H1 (cell line): ENCODE results near the gene TBKBP1. TPM values are rescaled to one million over a fixed set of nuclear protein-coding genes. Genes with fewer than 3 reads are reported as not detected.
A peak's percentile ranks its signal among the peaks of the same experiment; 100 is the strongest.

ENCODE experiments used
- ATF3 ChIP-seq: IDR thresholded peaks from 2 replicates; pipeline ENCODE4 v1.6.1; 2011; ENCODE audit warnings: low read depth, mild to moderate bottlenecking, low read length; ENCODE audit not compliant: insufficient read depth
- CBX5 ChIP-seq: fragments of 300-800, 300-1000 bp; sonication (generic); IDR thresholded peaks from 2 replicates; pipeline ENCODE4 v1.7.1; 2016; ENCODE audit warnings: antibody characterized with exemption, low read length, low read depth
- CHD2 ChIP-seq: IDR thresholded peaks from 2 replicates; pipeline ENCODE4 v1.6.1; 2012; ENCODE audit warnings: low read length, improper control_type of control experiment
- CREB1 ChIP-seq: IDR thresholded peaks from 2 replicates; pipeline ENCODE4 v1.6.1; 2012; ENCODE audit warnings: inconsistent platforms
- EGR1 ChIP-seq: IDR thresholded peaks from 2 replicates; pipeline ENCODE4 v1.6.1; 2011; ENCODE audit warnings: low read depth, low read length, borderline replicate concordance
- EP300 ChIP-seq, 2 experiments: IDR thresholded peaks; 1 replicate in 1 of 2; 2 replicates in 1 of 2; pipeline ENCODE4 v1.6.1; 2011 to 2012; ENCODE audit warnings: low read depth in 2 of 2, low read length in 2 of 2, mild to moderate bottlenecking in 2 of 2, borderline replicate concordance in 1 of 2, inconsistent platforms in 1 of 2, moderate library complexity in 1 of 2
- EZH2 ChIP-seq: fragments of 200-600 bp; sonication (generic); IDR thresholded peaks from 2 replicates; pipeline ENCODE4 v1.7.1; 2012; ENCODE audit warnings: low read depth, mild to moderate bottlenecking, moderate library complexity, low read length, inconsistent platforms; ENCODE audit not compliant: severe bottlenecking
- FOSL1 ChIP-seq: IDR thresholded peaks from 2 replicates; pipeline ENCODE4 v1.6.1; 2011; ENCODE audit warnings: mild to moderate bottlenecking, low read depth, low read length, moderate library complexity; ENCODE audit not compliant: insufficient read depth
- HDAC2 ChIP-seq, 2 experiments: fragments of 300-600 bp in 1 of 2; sonication (generic) in 1 of 2; IDR thresholded peaks; 2 replicates each; pipeline ENCODE4 v1.6.1; 2011 to 2012; ENCODE audit warnings: low read depth in 2 of 2, low read length in 2 of 2, mild to moderate bottlenecking in 2 of 2, moderate library complexity in 2 of 2, borderline replicate concordance in 1 of 2, inconsistent platforms in 1 of 2
- HDAC6 ChIP-seq: IDR thresholded peaks from one replicate; pipeline ENCODE4 v1.7.1; 2012; ENCODE audit warnings: low read depth, mild to moderate bottlenecking, inconsistent platforms, low read length, moderate library complexity
- KDM1A ChIP-seq: fragments of 200-600, 300-600 bp; sonication (generic); IDR thresholded peaks from 2 replicates; pipeline ENCODE4 v1.7.1; 2016; ENCODE audit warnings: mild to moderate bottlenecking, low read length, borderline replicate concordance
- KDM4A ChIP-seq: IDR thresholded peaks from one replicate; pipeline ENCODE4 v1.7.1; 2012; ENCODE audit warnings: low read depth, mild to moderate bottlenecking, moderate library complexity, low read length, inconsistent platforms; ENCODE audit not compliant: severe bottlenecking
- MAFK ChIP-seq: IDR thresholded peaks from 2 replicates; pipeline ENCODE4 v1.6.1; 2012; ENCODE audit warnings: low read depth, mild to moderate bottlenecking, improper control_type of control experiment, low read length
- MAX ChIP-seq: IDR thresholded peaks from 2 replicates; pipeline ENCODE4 v1.6.1; 2012; ENCODE audit warnings: inconsistent platforms
- NANOG ChIP-seq: IDR thresholded peaks from 2 replicates; pipeline ENCODE4 v1.6.1; 2011; ENCODE audit warnings: low read length, low read depth, mild to moderate bottlenecking, inconsistent platforms; ENCODE audit not compliant: insufficient read depth, poor library complexity, severe bottlenecking
- PHF8 ChIP-seq: fragments of 200-600 bp; sonication (generic); conservative IDR thresholded peaks from 2 replicates; pipeline ENCODE4 v1.7.1; 2012; ENCODE audit warnings: low read depth, mild to moderate bottlenecking, inconsistent platforms, low read length, moderate library complexity
- RNF2 ChIP-seq: fragments of 200-900, 300-1000 bp; sonication (generic); IDR thresholded peaks from 2 replicates; pipeline ENCODE4 v1.7.1; 2016; ENCODE audit warnings: borderline replicate concordance, low read depth, mild to moderate bottlenecking, antibody characterized with exemption, low read length; ENCODE audit not compliant: poor library complexity, severe bottlenecking; ENCODE audit errors: missing control alignments
- SAP30 ChIP-seq: fragments of 300-600 bp; sonication (generic); IDR thresholded peaks from 2 replicates; pipeline ENCODE4 v1.7.1; 2012; ENCODE audit warnings: low read length, moderate library complexity, mild to moderate bottlenecking, inconsistent platforms; ENCODE audit not compliant: insufficient read depth, insufficient replicate concordance
- SP4 ChIP-seq: IDR thresholded peaks from 2 replicates; pipeline ENCODE4 v1.6.1; 2012; ENCODE audit warnings: low read length, inconsistent platforms
- SRF ChIP-seq: IDR thresholded peaks from 2 replicates; pipeline ENCODE4 v1.6.1; 2011; ENCODE audit warnings: mild to moderate bottlenecking, low read depth, low read length, moderate library complexity
- SUZ12 ChIP-seq: fragments of 200-600 bp; sonication (generic); IDR thresholded peaks from 2 replicates; pipeline ENCODE4 v1.6.1; 2012; ENCODE audit warnings: mild to moderate bottlenecking, inconsistent platforms, low read length, moderate library complexity, mixed read lengths
- TCF12 ChIP-seq: IDR thresholded peaks from 2 replicates; pipeline ENCODE4 v1.6.1; 2011; ENCODE audit warnings: low read depth, mild to moderate bottlenecking, low read length
- polyA plus RNA-seq, 7 experiments: library from polyadenylated mRNA; depleted of rRNA in 3 of 7; stranded (reverse) in 5 of 7; unstranded in 2 of 7; fragments of >200 nt in 5 of 7; fragments of 200-250 nt in 2 of 7; gene quantifications; 1 replicate in 5 of 7; 2 replicates in 1 of 7; 4 replicates in 1 of 7; pipeline versions ENCODE4 v1.2.1 to v1.2.3, GENCODE V29; 2011 to 2013; ENCODE audit warnings: missing spikeins in 2 of 7, mixed read lengths in 2 of 7
- total RNA-seq: library from RNA; stranded (reverse); fragmentation: NEBNext Ultra II Directional; extraction: Animal tissue kit (Norgen Biotek cat#: 25700); gene quantifications from 2 replicates; pipeline ENCODE4 v1.2.1, GENCODE V29; 2021

The TBKBP1 gene
- total and polyA plus RNA-seq, 2 of the 8 experiments (the other 6 are each of a cell fraction or from before 2014, with no cell fraction given), result 6.3 to 15.1 TPM

- TF ChIP-seq NANOG, result no peak
- TF ChIP-seq FOSL1, result no peak
- no peak for TF ChIP-seq PHF8
- TF ChIP-seq SP4, result no peak
- TF ChIP-seq EGR1, result no peak
- TF ChIP-seq SRF, result no peak
- TF ChIP-seq RNF2, result no peak
- no peak for TF ChIP-seq TCF12
- no peak for TF ChIP-seq KDM1A
- TF ChIP-seq KDM4A, result peak; percentile 63
- TF ChIP-seq HDAC2 (IDR thresholded peaks at IDR 0.05; ENCODE audit: borderline replicate concordance in 1 of 2, low read depth in 2 of 2, low read length in 2 of 2), result no peak; a peak in 1 of 4 replicates
- no peak for TF ChIP-seq CREB1
- TF ChIP-seq SUZ12, result no peak; the same call in 1 of the 2 replicates
- TF ChIP-seq EZH2, result peak; percentile 26
- TF ChIP-seq MAFK, result no peak
- no peak for TF ChIP-seq ATF3
- TF ChIP-seq SAP30, result peak; percentile 14
- TF ChIP-seq HDAC6, result no peak
- TF ChIP-seq EP300 (IDR thresholded peaks at IDR 0.05; ENCODE audit: borderline replicate concordance in 1 of 2, low read depth in 2 of 2, low read length in 2 of 2), result no peak
- TF ChIP-seq MAX, result peak; percentile 62
- no peak for TF ChIP-seq CHD2
- no peak for TF ChIP-seq CBX5
Observed at GRCh38 chr17:47694581-47695428, 844 bp downstream of the TBKBP1 start (continued).
